Hepatocyte (in vitro differentiated cells): ENCODE measurements around the gene ABCG4.

ENCODE experiments used
- EZH2 ChIP-seq: fragments of 200-600 bp; sonication (generic); IDR thresholded peaks from 2 replicates; pipeline ENCODE4 v1.6.1; 2016; ENCODE audit warnings: antibody characterized with exemption, mild to moderate bottlenecking, borderline replicate concordance
- TF ChIP-seq, protein P1 (sequence below): fragments of 200-600 bp; sonication (generic); IDR thresholded peaks from 2 replicates; pipeline ENCODE4 v1.5.1; 2016; ENCODE audit warnings: antibody characterized with exemption, mild to moderate bottlenecking; ENCODE audit not compliant: poor library complexity

DNA sequence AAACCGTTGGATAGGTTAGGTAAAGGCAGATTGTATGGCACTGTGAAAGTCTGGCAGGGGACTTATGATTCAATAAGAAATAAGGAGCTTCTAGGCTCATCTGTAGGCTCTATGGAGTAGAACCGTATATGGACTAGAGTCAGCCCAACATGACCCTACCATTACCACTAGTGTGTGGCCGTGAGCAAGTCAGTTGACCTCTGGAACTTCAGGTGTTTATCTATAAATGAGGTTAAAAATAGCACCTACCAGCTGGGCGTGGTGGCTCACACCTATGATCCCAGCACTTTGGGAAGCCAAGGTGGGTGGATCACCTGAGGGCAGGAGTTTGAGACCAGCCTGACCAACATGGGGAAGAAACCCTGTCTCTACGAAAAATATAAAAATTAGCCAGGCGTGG, 23.0 kb upstream of the ABCG4 start:
- TF ChIP-seq, protein P1, sequence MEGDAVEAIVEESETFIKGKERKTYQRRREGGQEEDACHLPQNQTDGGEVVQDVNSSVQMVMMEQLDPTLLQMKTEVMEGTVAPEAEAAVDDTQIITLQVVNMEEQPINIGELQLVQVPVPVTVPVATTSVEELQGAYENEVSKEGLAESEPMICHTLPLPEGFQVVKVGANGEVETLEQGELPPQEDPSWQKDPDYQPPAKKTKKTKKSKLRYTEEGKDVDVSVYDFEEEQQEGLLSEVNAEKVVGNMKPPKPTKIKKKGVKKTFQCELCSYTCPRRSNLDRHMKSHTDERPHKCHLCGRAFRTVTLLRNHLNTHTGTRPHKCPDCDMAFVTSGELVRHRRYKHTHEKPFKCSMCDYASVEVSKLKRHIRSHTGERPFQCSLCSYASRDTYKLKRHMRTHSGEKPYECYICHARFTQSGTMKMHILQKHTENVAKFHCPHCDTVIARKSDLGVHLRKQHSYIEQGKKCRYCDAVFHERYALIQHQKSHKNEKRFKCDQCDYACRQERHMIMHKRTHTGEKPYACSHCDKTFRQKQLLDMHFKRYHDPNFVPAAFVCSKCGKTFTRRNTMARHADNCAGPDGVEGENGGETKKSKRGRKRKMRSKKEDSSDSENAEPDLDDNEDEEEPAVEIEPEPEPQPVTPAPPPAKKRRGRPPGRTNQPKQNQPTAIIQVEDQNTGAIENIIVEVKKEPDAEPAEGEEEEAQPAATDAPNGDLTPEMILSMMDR: no peak
- no peak for TF ChIP-seq EZH2
